ENCODE results near the gene PWP1. TPM values are rescaled to one million over a fixed set of nuclear protein-coding genes. Genes with fewer than 3 reads are reported as not detected.

Gene PWP1
- total and polyA plus RNA-seq, 9 of the 15 experiments (the other 6 are each of a cell fraction or from before 2014, with no cell fraction given), result 61.6 to 401 (median 111) TPM

- TF ChIP-seq BCLAF1 (IDR thresholded peaks at IDR 0.05; ENCODE audit: borderline replicate concordance in 1 of 2, control insufficient read depth in 1 of 2, low read depth in 2 of 2, low read length in 1 of 2) (no peak), ATF7 (IDR thresholded peaks at IDR 0.05) (peak; percentile 34; the same call in 1 of the 2 replicates), ZEB2 (IDR thresholded peaks at IDR 0.05) (no peak), HOMEZ (CRISPR knock-in tag; IDR thresholded peaks at IDR 0.05) (no peak), PRPF4 (IDR thresholded peaks at IDR 0.05; ENCODE audit: insufficient read depth, low read depth, low read length, poor library complexity, severe bottlenecking) (no peak), ZNF717 (CRISPR knock-in tag; IDR thresholded peaks at IDR 0.05) (no peak), FOXP4 (CRISPR knock-in tag; IDR thresholded peaks at IDR 0.05; ENCODE audit: borderline replicate concordance) (no peak), TFAM (CRISPR knock-in tag; conservative IDR thresholded peaks at IDR 0.05) (no peak), SUPT5H (IDR thresholded peaks at IDR 0.05) (no peak), GATAD2A (IDR thresholded peaks at IDR 0.05) (no peak), SRSF7 (optimal IDR thresholded peaks at IDR 0.05; ENCODE audit: low read depth, low read length) (no peak), ZNF507 (tag; conservative IDR thresholded peaks at IDR 0.05) (no peak), SMARCA5 (IDR thresholded peaks at IDR 0.05) (no peak), E2F3 (CRISPR knock-in tag; IDR thresholded peaks at IDR 0.05) (no peak)
- TF ChIP-seq, protein P1, sequence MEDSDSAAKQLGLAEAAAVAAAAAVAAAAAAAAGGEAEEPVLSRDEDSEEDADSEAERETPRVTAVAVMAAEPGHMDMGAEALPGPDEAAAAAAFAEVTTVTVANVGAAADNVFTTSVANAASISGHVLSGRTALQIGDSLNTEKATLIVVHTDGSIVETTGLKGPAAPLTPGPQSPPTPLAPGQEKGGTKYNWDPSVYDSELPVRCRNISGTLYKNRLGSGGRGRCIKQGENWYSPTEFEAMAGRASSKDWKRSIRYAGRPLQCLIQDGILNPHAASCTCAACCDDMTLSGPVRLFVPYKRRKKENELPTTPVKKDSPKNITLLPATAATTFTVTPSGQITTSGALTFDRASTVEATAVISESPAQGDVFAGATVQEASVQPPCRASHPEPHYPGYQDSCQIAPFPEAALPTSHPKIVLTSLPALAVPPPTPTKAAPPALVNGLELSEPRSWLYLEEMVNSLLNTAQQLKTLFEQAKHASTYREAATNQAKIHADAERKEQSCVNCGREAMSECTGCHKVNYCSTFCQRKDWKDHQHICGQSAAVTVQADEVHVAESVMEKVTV (CRISPR knock-in tag; IDR thresholded peaks at IDR 0.05), result no peak
- TF ChIP-seq, protein P2, sequence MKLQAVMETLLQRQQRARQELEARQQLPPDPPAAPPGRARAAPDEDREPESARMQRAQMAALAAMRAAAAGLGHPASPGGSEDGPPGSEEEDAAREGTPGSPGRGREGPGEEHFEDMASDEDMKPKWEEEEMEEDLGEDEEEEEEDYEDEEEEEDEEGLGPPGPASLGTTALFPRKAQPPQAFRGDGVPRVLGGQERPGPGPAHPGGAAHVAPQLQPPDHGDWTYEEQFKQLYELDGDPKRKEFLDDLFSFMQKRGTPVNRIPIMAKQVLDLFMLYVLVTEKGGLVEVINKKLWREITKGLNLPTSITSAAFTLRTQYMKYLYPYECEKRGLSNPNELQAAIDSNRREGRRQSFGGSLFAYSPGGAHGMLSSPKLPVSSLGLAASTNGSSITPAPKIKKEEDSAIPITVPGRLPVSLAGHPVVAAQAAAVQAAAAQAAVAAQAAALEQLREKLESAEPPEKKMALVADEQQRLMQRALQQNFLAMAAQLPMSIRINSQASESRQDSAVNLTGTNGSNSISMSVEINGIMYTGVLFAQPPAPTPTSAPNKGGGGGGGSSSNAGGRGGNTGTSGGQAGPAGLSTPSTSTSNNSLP (IDR thresholded peaks at IDR 0.05; ENCODE audit: borderline replicate concordance, low read depth, low read length), result no peak
- TF ChIP-seq, protein P3, sequence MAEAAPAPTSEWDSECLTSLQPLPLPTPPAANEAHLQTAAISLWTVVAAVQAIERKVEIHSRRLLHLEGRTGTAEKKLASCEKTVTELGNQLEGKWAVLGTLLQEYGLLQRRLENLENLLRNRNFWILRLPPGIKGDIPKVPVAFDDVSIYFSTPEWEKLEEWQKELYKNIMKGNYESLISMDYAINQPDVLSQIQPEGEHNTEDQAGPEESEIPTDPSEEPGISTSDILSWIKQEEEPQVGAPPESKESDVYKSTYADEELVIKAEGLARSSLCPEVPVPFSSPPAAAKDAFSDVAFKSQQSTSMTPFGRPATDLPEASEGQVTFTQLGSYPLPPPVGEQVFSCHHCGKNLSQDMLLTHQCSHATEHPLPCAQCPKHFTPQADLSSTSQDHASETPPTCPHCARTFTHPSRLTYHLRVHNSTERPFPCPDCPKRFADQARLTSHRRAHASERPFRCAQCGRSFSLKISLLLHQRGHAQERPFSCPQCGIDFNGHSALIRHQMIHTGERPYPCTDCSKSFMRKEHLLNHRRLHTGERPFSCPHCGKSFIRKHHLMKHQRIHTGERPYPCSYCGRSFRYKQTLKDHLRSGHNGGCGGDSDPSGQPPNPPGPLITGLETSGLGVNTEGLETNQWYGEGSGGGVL (CRISPR knock-in tag; IDR thresholded peaks at IDR 0.05), result no peak
These were observed 25.4 kb upstream of the PWP1 start (continued) for GRCh38 chr12:107660235-107660634.
